Measurements from ENCODE around the gene UBA5. TPM values are rescaled to one million over a fixed set of nuclear protein-coding genes. Genes with fewer than 3 reads are reported as not detected.

UBA5 gene
- total and polyA plus RNA-seq, 2 of the 13 experiments (the other 11 are each of a cell fraction or from before 2014, with no cell fraction given): 30.2 to 46.8 TPM

GRCh38 chr3:132645058-132645457 lies 15.1 kb upstream of the UBA5 start:
- Histone ChIP-seq H3K36me3 (replicated peaks in 1 of 2; ENCODE audit: control insufficient read depth in 1 of 2, insufficient read depth in 2 of 2, low read length in 2 of 2) (0 out of 5 replicates have a peak, but pooled peaks cover 0 to 5% of the 10 kb centered on the region in 2 experiments), H4K20me1 (ENCODE audit: insufficient read depth, low read length) (no peaks in the 10 kb centered on the region; the same call in 1 of the 2 replicates), H3K79me2 (ENCODE audit: insufficient read depth, low read length) (no peaks in the 10 kb centered on the region), H3K27me3 (ENCODE audit: control insufficient read depth in 1 of 2, insufficient read depth in 2 of 2, low read length in 2 of 2) (no peaks in the 10 kb centered on the region), H3K27ac (ENCODE audit: extremely low read length, insufficient read depth, low read length) (no peak overlapping the region), H3K9me3 (ENCODE audit: low read length) (no peaks in the 10 kb centered on the region), H3K9ac (ENCODE audit: insufficient read depth, low read depth, low read length) (no peak overlapping the region), H3K4me2 (ENCODE audit: low read depth, low read length) (no peak overlapping the region), H3K4me1 (ENCODE audit: insufficient read depth, low read length) (peaks cover 6% of the 10 kb centered on the region; the same call in 1 of the 2 replicates), H3K4me3 (replicated peaks in 1 of 3; ENCODE audit: insufficient read depth in 1 of 3, low read depth in 2 of 3, low read length in 3 of 3) (no peak overlapping the region), H2AFZ (ENCODE audit: low read length) (no peak overlapping the region)
- DNase-seq (ENCODE audit: low spot score) (no peak), FAIRE-seq (no peak), ATAC-seq (no peak)
- in situ Hi-C loops (cut with HindIII; ENCODE audit: extremely low pct_ligation_motif_present, low pct_unique_long_range_greater_than_20kb): no loop called here
- WGBS (ENCODE audit: low lambda C conversion rate): 100% methylated on average over 1 of the region's 1 CpG
- ChIA-PET CTCF (ENCODE audit: low intra/inter-chr PET ratio, low total read pairs) (no interaction called here), POLR2A (no interaction called here)
- no TSS peak for BruUV-seq (replicated peaks)
- TF ChIP-seq KLF16 (CRISPR knock-in tag; IDR thresholded peaks at IDR 0.05): no peak
- no peak for TF ChIP-seq ATRX (CRISPR knock-in tag; IDR thresholded peaks at IDR 0.05; ENCODE audit: borderline replicate concordance)
- no peak for TF ChIP-seq U2AF2 (IDR thresholded peaks at IDR 0.05; ENCODE audit: low read depth, low read length)
- no peak for TF ChIP-seq ZNF549 (CRISPR knock-in tag; IDR thresholded peaks at IDR 0.05)
- no peak for TF ChIP-seq IKZF4 (CRISPR knock-in tag; IDR thresholded peaks at IDR 0.05; ENCODE audit: borderline replicate concordance, low read depth, not compliant biosample characterization)
- TF ChIP-seq TEF (CRISPR knock-in tag; IDR thresholded peaks at IDR 0.05): no peak
- no peak for TF ChIP-seq STAG1 (CRISPR knock-in tag; IDR thresholded peaks at IDR 0.05)
- no peak for TF ChIP-seq MAFF (IDR thresholded peaks at IDR 0.05; ENCODE audit: low read depth, low read length)
- no peak for TF ChIP-seq NCOA5 (CRISPR knock-in tag; IDR thresholded peaks at IDR 0.05)
- TF ChIP-seq TP53 (CRISPR knock-in tag; conservative IDR thresholded peaks at IDR 0.05): no peak
- TF ChIP-seq HOXA3 (CRISPR knock-in tag; IDR thresholded peaks at IDR 0.05): no peak
- no peak for TF ChIP-seq ZNF343 (CRISPR knock-in tag; IDR thresholded peaks at IDR 0.05)
- TF ChIP-seq ZNF75D (CRISPR knock-in tag; IDR thresholded peaks at IDR 0.05; ENCODE audit: borderline replicate concordance): no peak
- TF ChIP-seq ZNF775 (CRISPR knock-in tag; IDR thresholded peaks at IDR 0.05; ENCODE audit: borderline replicate concordance): no peak
- TF ChIP-seq HNRNPL (IDR thresholded peaks at IDR 0.05; ENCODE audit: low read depth, low read length): no peak
- no peak for TF ChIP-seq NFIB (CRISPR knock-in tag; IDR thresholded peaks at IDR 0.05; ENCODE audit: borderline replicate concordance)
- no peak for TF ChIP-seq ZNF749 (CRISPR knock-in tag; IDR thresholded peaks at IDR 0.05; ENCODE audit: borderline replicate concordance)
- intact Hi-C loops (cut with micrococcal nuclease; ENCODE audit: unreplicated experiment): no loop called here

All from HepG2 (cell line).